ENCODE data around the gene CSRNP2.
"Not testable (repeated sequence)": the region's sequence is repeated elsewhere in the genome, so short reads cannot be mapped to it uniquely, and the experiment has no call there.

The CSRNP2 gene

GRCh38 chr12:51028126-51028812 is 55.1 kb downstream of the CSRNP2 start:
- peak; percentile 29 for DNase-seq (ENCODE audit: low spot score)

- DNase-seq (ENCODE audit: low spot score): no peak
Measured at GRCh38 chr12:51027342-51027835, 56.0 kb downstream of the CSRNP2 start.

GRCh38 chr12:51025836-51026638 is 57.4 kb downstream of the CSRNP2 start, which contains the start of gene SLC11A2:
Gene SLC11A2, minus strand, starts transcription at chr12:51026384. Its CDS starts 15,656 bp downstream, at chr12:51010728.
- peak; percentile 98 for DNase-seq (ENCODE audit: low spot score)

- DNase-seq (ENCODE audit: low spot score): no peak
Measured at GRCh38 chr12:51025338-51025835, 58.0 kb downstream of the CSRNP2 start.

- peak; percentile 11 for DNase-seq (ENCODE audit: low spot score)
Measured at GRCh38 chr12:51023625-51024382, 59.6 kb downstream of the CSRNP2 start.

GRCh38 chr12:51021694-51022093 is 61.7 kb downstream of the CSRNP2 start:
- DNase-seq (ENCODE audit: low spot score): no peak

- no peak for DNase-seq (ENCODE audit: low spot score)
Measured at GRCh38 chr12:51020448-51021182, 62.8 kb downstream of the CSRNP2 start.

- no peak for DNase-seq (ENCODE audit: low spot score)
Measured at GRCh38 chr12:51019927-51020326, 63.5 kb downstream of the CSRNP2 start.

- DNase-seq (ENCODE audit: low spot score): no peak
Measured at GRCh38 chr12:51018956-51019355, 64.4 kb downstream of the CSRNP2 start.

- no peak for DNase-seq (ENCODE audit: low spot score)
Measured at GRCh38 chr12:51017452-51017851, 65.9 kb downstream of the CSRNP2 start.

GRCh38 chr12:51014467-51014866 is 68.9 kb downstream of the CSRNP2 start:
- DNase-seq (ENCODE audit: low spot score): not testable (repeated sequence)

GRCh38 chr12:51013441-51013840 is 70.0 kb downstream of the CSRNP2 start:
- no peak for DNase-seq (ENCODE audit: low spot score)

GRCh38 chr12:51012570-51013236 is 70.7 kb downstream of the CSRNP2 start:
- DNase-seq (ENCODE audit: low spot score): no peak

- no peak for DNase-seq (ENCODE audit: low spot score)
Measured at GRCh38 chr12:51011955-51012354, 71.4 kb downstream of the CSRNP2 start.

Data from AG08396 (cell line).